IPS-20b (cell line): ENCODE results near the gene KIAA0825.

Source experiments
- H3K27ac ChIP-seq: one replicate; pipeline ENCODE4 v1.5.1; 2013; ENCODE audit warnings: low read length
- H3K27me3 ChIP-seq: 2 replicates; pipeline ENCODE4 v1.6.1; 2013; ENCODE audit warnings: mild to moderate bottlenecking, low read length, inconsistent platforms; ENCODE audit not compliant: insufficient read depth
- H3K36me3 ChIP-seq: 2 replicates; pipeline ENCODE4 v1.6.1; 2013; ENCODE audit warnings: low read depth, mild to moderate bottlenecking, inconsistent platforms, low read length, moderate library complexity; ENCODE audit not compliant: insufficient read depth
- H3K4me1 ChIP-seq: 2 replicates; pipeline ENCODE4 v1.6.1; 2013; ENCODE audit warnings: mild to moderate bottlenecking, control low read depth, inconsistent platforms, low read length, moderate library complexity; ENCODE audit not compliant: insufficient read depth
- H3K4me3 ChIP-seq: 2 replicates; pipeline ENCODE4 v1.5.1; 2013; ENCODE audit warnings: mild to moderate bottlenecking, low read length, inconsistent platforms
- H3K9ac ChIP-seq: 2 replicates; pipeline ENCODE4 v1.6.1; 2013; ENCODE audit warnings: low read depth, mild to moderate bottlenecking, inconsistent platforms, low read length, moderate library complexity
- H3K9me3 ChIP-seq: 2 replicates; pipeline ENCODE4 v1.6.1; 2013; ENCODE audit warnings: mild to moderate bottlenecking, low read depth, low read length, inconsistent platforms; ENCODE audit not compliant: insufficient read depth

The KIAA0825 gene

DNA sequence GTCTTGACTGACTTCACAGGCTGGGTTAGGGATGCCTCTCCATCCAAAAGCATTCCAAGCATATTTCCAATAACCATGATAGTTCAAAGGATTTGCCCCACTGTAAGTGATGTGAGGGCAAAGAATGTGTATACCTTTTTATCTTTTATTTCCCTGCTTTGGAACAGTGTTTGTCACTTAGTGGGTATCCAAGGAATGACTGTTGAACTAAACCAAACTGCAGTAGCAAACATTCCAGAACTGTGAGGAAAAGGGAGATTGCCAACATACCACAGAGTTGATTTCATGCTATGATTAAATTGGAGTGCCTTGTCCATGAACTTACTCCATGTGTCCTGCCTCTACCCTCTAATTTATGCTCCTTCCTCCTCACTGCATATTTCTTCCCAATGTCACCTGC is 400.0 kb downstream of the KIAA0825 start:
- no peaks in the 10 kb centered on the region; the same call in 1 of the 2 replicates for H3K9me3 ChIP-seq
- no peak overlapping the region for H3K27ac ChIP-seq
- peaks cover 3% of the 10 kb centered on the region; the same call in 1 of the 2 replicates for H3K4me1 ChIP-seq
- no peak overlapping the region for H3K9ac ChIP-seq
- H3K36me3 ChIP-seq = peaks cover 4% of the 10 kb centered on the region; the same call in 1 of the 2 replicates
- no peak overlapping the region for H3K4me3 ChIP-seq
- no peaks in the 10 kb centered on the region for H3K27me3 ChIP-seq

DNA sequence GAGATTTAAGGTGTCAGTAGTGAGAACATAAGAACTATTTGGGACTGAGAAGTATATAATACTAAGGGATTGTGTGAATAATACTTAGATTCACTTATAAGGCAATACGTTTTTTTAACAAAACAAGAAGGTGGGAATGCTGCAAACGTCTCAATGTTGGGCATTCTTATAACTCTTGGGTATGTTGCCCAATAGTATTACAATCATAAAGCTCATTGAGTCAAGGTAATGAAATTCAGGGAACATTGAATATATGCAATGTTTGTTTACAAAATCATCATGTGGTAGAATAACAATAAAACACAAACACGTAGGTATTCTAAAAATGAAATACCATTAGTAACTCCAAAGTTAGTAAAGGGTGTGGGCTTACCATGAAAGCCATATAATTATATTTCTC is 400.7 kb downstream of the KIAA0825 start:
- H3K9ac ChIP-seq = no peak overlapping the region
- H3K27ac ChIP-seq = no peak overlapping the region
- H3K9me3 ChIP-seq = no peaks in the 10 kb centered on the region; the same call in 1 of the 2 replicates
- no peaks in the 10 kb centered on the region for H3K27me3 ChIP-seq
- no peaks in the 10 kb centered on the region; the same call in 1 of the 2 replicates for H3K4me1 ChIP-seq
- no peak overlapping the region for H3K4me3 ChIP-seq
- no peaks in the 10 kb centered on the region for H3K36me3 ChIP-seq

- H3K4me3 ChIP-seq = no peak overlapping the region
- H3K4me1 ChIP-seq = no peaks in the 10 kb centered on the region; the same call in 1 of the 2 replicates
- H3K27me3 ChIP-seq = no peaks in the 10 kb centered on the region
- H3K9me3 ChIP-seq = no peaks in the 10 kb centered on the region; the same call in 1 of the 2 replicates
- H3K9ac ChIP-seq = no peak overlapping the region
- no peak overlapping the region for H3K27ac ChIP-seq
- no peaks in the 10 kb centered on the region for H3K36me3 ChIP-seq
Observed at GRCh38 chr5:94217216-94217615, 401.2 kb downstream of the KIAA0825 start.

DNA sequence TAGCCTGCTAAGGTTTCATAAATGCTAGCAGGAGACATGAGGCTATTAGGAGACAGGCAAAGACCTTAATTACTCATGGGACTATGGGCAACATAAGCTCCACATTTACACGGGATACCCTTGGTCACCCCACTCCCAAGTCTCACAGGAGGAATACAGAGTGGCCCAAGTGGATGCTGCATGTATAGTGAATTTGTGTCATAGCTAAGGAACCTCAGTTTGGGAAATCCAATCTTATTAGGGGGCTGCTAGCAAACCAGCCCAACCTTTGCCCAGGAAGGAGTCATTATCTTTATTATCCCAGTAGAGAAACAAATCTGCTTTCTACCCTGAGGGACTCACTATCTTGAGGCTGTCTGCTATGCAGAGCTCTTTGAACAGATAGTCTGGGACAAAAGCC is 405.9 kb downstream of the KIAA0825 start:
- H3K9me3 ChIP-seq = no peaks in the 10 kb centered on the region
- H3K27me3 ChIP-seq = no peaks in the 10 kb centered on the region
- H3K9ac ChIP-seq = no peak overlapping the region
- no peak overlapping the region for H3K27ac ChIP-seq
- no peaks in the 10 kb centered on the region for H3K4me1 ChIP-seq
- no peak overlapping the region for H3K4me3 ChIP-seq
- H3K36me3 ChIP-seq = no peaks in the 10 kb centered on the region

DNA sequence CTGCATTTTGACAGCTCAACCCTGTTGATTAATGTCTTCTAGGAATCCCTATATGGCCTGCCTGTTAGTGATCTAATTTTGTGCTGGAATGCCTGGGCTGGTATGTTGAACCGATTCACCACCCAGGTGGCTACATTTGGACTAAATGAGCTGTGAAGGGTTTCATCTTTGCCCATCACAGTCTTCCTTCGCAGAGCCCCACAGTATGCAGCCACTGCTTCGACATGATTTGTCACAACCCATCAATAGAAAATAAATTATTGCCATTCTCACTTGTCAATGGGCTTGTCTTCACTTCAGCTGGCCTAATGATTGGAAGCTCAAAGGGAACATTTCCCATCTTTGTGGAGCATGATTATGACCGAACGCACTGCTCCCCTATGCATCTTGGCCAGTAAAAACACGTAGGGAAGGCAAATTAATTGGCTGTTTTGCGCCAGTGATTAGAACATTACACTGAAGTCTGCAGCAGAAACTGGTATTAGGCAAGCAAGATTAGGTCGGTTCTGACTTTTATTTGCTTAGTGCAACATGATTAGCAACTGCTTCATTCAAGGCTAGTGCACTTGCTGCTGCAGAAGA is 408.5 kb downstream of the KIAA0825 start:
- no peaks in the 10 kb centered on the region for H3K9me3 ChIP-seq
- H3K27me3 ChIP-seq = no peaks in the 10 kb centered on the region
- H3K9ac ChIP-seq = no peak overlapping the region
- H3K4me3 ChIP-seq = no peak overlapping the region
- no peaks in the 10 kb centered on the region for H3K36me3 ChIP-seq
- H3K27ac ChIP-seq = no peak overlapping the region
- H3K4me1 ChIP-seq = no peaks in the 10 kb centered on the region

- Histone ChIP-seq H3K27ac (no peak overlapping the region), H3K9me3 (no peaks in the 10 kb centered on the region), H3K36me3 (no peaks in the 10 kb centered on the region), H3K4me1 (no peaks in the 10 kb centered on the region), H3K4me3 (no peak overlapping the region), H3K27me3 (no peaks in the 10 kb centered on the region), H3K9ac (no peak overlapping the region)
Observed at GRCh38 chr5:94209272-94209671, 409.1 kb downstream of the KIAA0825 start.

- H3K9ac ChIP-seq = no peak overlapping the region
- no peak overlapping the region for H3K4me3 ChIP-seq
- H3K9me3 ChIP-seq = no peaks in the 10 kb centered on the region
Observed at GRCh38 chr5:94199566-94199965, 418.8 kb downstream of the KIAA0825 start.

DNA sequence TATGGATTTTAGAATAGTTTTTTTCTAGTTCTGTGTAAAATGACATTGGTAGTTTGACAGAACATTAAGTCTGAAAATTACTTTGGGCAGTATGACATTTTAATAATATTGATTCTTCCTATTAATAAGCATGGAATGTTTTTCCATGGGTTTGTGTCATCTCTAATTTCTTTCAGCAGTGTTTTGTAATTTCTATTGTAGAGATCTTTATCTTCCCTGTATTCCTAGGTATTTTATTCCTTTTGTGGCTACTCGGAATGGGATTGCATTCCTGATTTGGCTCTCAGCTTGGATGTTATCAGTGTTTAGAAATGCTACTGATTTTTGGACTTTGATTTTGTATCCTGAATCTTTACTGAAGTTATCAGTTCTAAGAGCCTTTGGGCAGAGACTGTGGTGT is 420.4 kb downstream of the KIAA0825 start:
- Histone ChIP-seq H3K9ac (no peak overlapping the region), H3K27ac (no peak overlapping the region), H3K4me1 (peaks cover 16% of the 10 kb centered on the region), H3K9me3 (no peaks in the 10 kb centered on the region), H3K4me3 (no peak overlapping the region), H3K36me3 (no peaks in the 10 kb centered on the region), H3K27me3 (no peaks in the 10 kb centered on the region)

More at GRCh38 chr5:94199566-94199965, 418.8 kb downstream of the KIAA0825 start:
- H3K36me3 ChIP-seq = no peaks in the 10 kb centered on the region
- H3K27ac ChIP-seq = no peak overlapping the region
- H3K27me3 ChIP-seq = no peaks in the 10 kb centered on the region
- peaks cover 10% of the 10 kb centered on the region for H3K4me1 ChIP-seq

DNA sequence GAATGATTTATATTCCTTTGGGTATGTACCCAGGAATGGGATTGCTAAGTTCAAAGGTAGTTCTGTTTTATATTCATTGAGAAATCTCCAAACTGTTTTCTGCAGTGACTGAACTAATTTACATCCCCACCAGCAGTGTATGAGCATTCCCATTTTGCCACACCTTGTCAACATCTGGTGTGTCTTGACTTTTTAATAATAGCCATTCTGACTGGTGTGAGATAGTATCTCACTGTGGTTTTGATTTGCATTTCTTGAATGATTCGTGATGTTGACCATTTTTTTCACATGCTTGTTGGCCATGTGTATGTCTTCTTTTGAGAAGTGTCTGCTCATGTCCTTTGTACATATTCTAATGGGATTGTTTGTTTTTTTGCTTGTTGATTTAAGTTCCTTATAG is 421.5 kb downstream of the KIAA0825 start:
- Histone ChIP-seq H3K4me3 (no peak overlapping the region), H3K36me3 (no peaks in the 10 kb centered on the region), H3K27ac (no peak overlapping the region), H3K27me3 (no peaks in the 10 kb centered on the region), H3K9ac (no peak overlapping the region), H3K9me3 (no peaks in the 10 kb centered on the region), H3K4me1 (peaks cover 20% of the 10 kb centered on the region)

- Histone ChIP-seq H3K27ac (no peak overlapping the region), H3K4me1 (peaks cover 26% of the 10 kb centered on the region), H3K9me3 (no peaks in the 10 kb centered on the region), H3K27me3 (no peaks in the 10 kb centered on the region), H3K36me3 (no peaks in the 10 kb centered on the region), H3K4me3 (no peak overlapping the region), H3K9ac (no peak overlapping the region)
Observed at GRCh38 chr5:94192658-94193391, 425.6 kb downstream of the KIAA0825 start.

DNA sequence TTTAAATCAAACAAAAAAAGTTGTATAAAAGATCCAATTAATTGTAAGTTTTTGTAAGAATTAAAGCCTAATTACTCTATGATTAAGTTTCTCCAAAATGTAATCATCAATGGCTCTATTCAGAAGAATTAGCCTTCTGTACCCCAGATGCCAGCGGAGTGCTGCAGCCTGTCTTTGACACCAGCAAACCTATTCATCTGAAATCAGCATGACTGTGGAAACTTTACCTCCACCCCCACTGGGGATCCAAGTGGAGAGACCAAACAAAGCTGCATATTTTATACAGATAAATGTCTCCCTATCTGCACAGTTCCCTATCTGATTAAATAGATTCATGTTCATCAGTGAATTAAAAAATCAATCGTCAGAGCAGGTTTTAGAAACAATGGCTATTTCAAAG is 426.8 kb downstream of the KIAA0825 start:
- Histone ChIP-seq H3K27ac (no peak overlapping the region), H3K27me3 (no peaks in the 10 kb centered on the region), H3K9me3 (no peaks in the 10 kb centered on the region), H3K4me3 (no peak overlapping the region), H3K36me3 (no peaks in the 10 kb centered on the region), H3K4me1 (peaks cover 26% of the 10 kb centered on the region), H3K9ac (no peak overlapping the region)

DNA sequence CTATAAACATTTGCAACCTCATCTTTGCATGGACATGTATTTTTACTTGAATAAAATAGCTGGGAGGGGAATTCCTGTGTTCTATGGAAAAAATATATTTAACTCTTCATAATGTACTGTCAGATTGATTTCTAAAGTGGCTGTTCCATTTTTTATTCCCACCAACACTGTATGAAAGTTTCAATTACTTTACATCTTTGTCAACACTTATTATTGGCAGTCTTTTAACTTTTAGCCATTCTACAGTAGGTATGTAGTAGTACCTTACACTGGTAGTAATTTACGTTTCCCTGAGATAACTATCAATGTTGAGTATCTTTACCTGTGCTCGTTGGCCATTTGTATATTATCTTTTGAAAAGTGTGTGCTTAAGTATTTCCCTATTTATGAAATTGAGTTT is 429.7 kb downstream of the KIAA0825 start:
- Histone ChIP-seq H3K27me3 (no peaks in the 10 kb centered on the region), H3K27ac (no peak overlapping the region), H3K36me3 (no peaks in the 10 kb centered on the region)

More for the DNA sequence above, 429.7 kb downstream of the KIAA0825 start:
- Histone ChIP-seq H3K9me3 (no peaks in the 10 kb centered on the region), H3K9ac (no peak overlapping the region), H3K4me3 (no peak overlapping the region), H3K4me1 (peaks cover 24% of the 10 kb centered on the region; the same call in 1 of the 2 replicates)
